Gastroesophageal sphincter (tissue), 4 donors: ENCODE measurements around the gene ZNF691. TPM values are rescaled to one million over a fixed set of nuclear protein-coding genes. Genes with fewer than 3 reads are reported as not detected.

Source experiments
- ATAC-seq: fragments of 150-250 bp; one replicate; pipeline ENCODE4 v1.9.1; 2016; ENCODE audit warnings: mild to moderate bottlenecking, moderate library complexity
- H3K27ac ChIP-seq, 4 donors: fragments of 200-600 bp; sonication (generic) in 3 of 4; 1 replicate in 3 of 4; 2 replicates in 1 of 4; pipeline ENCODE4 v1.5.1; 2016 to 2019
- H3K27me3 ChIP-seq: fragments of 200-600 bp; sonication (generic); one replicate; pipeline ENCODE4 v1.5.1; 2019
- H3K36me3 ChIP-seq, 2 donors: fragments of 200-600 bp; sonication (generic); one replicate each; pipeline ENCODE4 v1.5.1; 2019; ENCODE audit warnings: control low read depth in 1 of 2
- H3K4me1 ChIP-seq, 3 donors: fragments of 200-600 bp; sonication (generic); 1 replicate in 2 of 3; 2 replicates in 1 of 3; pipeline ENCODE4 v1.5.1; 2016 to 2019; ENCODE audit warnings: control low read depth in 2 of 3
- H3K4me3 ChIP-seq, 2 donors: fragments of 200-600 bp; sonication (generic); one replicate each; pipeline ENCODE4 v1.5.1; 2019; ENCODE audit warnings: mild to moderate bottlenecking in 1 of 2, moderate library complexity in 1 of 2
- H3K9me3 ChIP-seq, 3 donors: fragments of 200-600 bp; sonication (generic); one replicate each; pipeline ENCODE4 v1.5.1; 2017 to 2019; ENCODE audit warnings: control low read depth in 2 of 3
- CTCF ChIP-seq, 4 experiments: fragments of 200-600 bp in 2 of 4; fragments of 450-650 bp in 2 of 4; sonication (generic) in 1 of 4; IDR thresholded peaks; one replicate each; pipeline ENCODE4 v1.5.1; 2017 to 2019; ENCODE audit warnings: antibody characterized with exemption in 4 of 4, mild to moderate bottlenecking in 2 of 4, moderate library complexity in 2 of 4
- EP300 ChIP-seq: sonication (generic); formaldehyde crosslinking; IDR thresholded peaks from one replicate; pipeline ENCODE4 v1.6.1; 2017; ENCODE audit warnings: antibody characterized with exemption, mild to moderate bottlenecking
- POLR2A ChIP-seq, 2 donors: fragments of 450-650 bp; IDR thresholded peaks; one replicate each; pipeline ENCODE4 v1.6.1; 2017; ENCODE audit warnings: antibody characterized with exemption in 2 of 2, mild to moderate bottlenecking in 2 of 2, moderate library complexity in 1 of 2
- POLR2AphosphoS5 ChIP-seq: sonication (generic); formaldehyde crosslinking; IDR thresholded peaks from one replicate; pipeline ENCODE4 v1.6.1; 2017; ENCODE audit warnings: antibody characterized with exemption
- WGBS, 2 donors: methylation state at CpG; one replicate each; pipeline ENCODE4 v1.1.5; 2018; ENCODE audit warnings: low coverage in 1 of 2; 5-methylcytosine and 5-hydroxymethylcytosine counted together
- total RNA-seq, 4 donors: library from RNA; depleted of rRNA; stranded (reverse); fragments of >200 nt; gene quantifications; one replicate each; pipeline ENCODE4 v1.1.0, GENCODE V29; 2016

Gene ZNF691
- total RNA-seq, 4 donors from 2014 or later = 11.2 to 22.4 (median 13.8) TPM

- peaks cover 0 to 7% (median 0%) of the 10 kb centered on the region in 3 donors for H3K9me3 ChIP-seq
- 80 to 96% methylated on average over 2 of the region's 2 CpGs for WGBS, 2 donors
- ATAC-seq = no peak
- no peak overlapping the region for H3K27ac ChIP-seq
- no peak overlapping the region for H3K4me3 ChIP-seq
- no peak for TF ChIP-seq POLR2A (IDR thresholded peaks at IDR 0.05)
- TF ChIP-seq CTCF (IDR thresholded peaks at IDR 0.05) = no peak
- TF ChIP-seq POLR2AphosphoS5 = no peak
- no peak for TF ChIP-seq EP300
- no peaks in the 10 kb centered on the region for H3K27me3 ChIP-seq
- H3K36me3 ChIP-seq = peaks cover 0 to 37% of the 10 kb centered on the region in 2 donors
- peaks cover 0 to 34% (median 0%) of the 10 kb centered on the region in 3 donors for H3K4me1 ChIP-seq
Observed at GRCh38 chr1:42848823-42849537, 2.6 kb downstream of the ZNF691 start.

- H3K4me3 ChIP-seq = no peak overlapping the region
- TF ChIP-seq POLR2AphosphoS5 (no peak), POLR2A (IDR thresholded peaks at IDR 0.05) (no peak), CTCF (IDR thresholded peaks at IDR 0.05) (no peak), EP300 (no peak)
- peaks cover 0 to 34% (median 0%) of the 10 kb centered on the region in 3 donors for H3K4me1 ChIP-seq
- peaks cover 0 to 37% of the 10 kb centered on the region in 2 donors for H3K36me3 ChIP-seq
- no peaks in the 10 kb centered on the region for H3K27me3 ChIP-seq
- H3K27ac ChIP-seq = no peak overlapping the region
- peaks cover 0 to 7% (median 0%) of the 10 kb centered on the region in 3 donors for H3K9me3 ChIP-seq
- WGBS, 2 donors = 80 to 100% methylated on average over 1 to 3 of the region's 5 CpGs
- no peak for ATAC-seq
Observed at GRCh38 chr1:42849944-42850343, 3.5 kb downstream of the ZNF691 start.

DNA sequence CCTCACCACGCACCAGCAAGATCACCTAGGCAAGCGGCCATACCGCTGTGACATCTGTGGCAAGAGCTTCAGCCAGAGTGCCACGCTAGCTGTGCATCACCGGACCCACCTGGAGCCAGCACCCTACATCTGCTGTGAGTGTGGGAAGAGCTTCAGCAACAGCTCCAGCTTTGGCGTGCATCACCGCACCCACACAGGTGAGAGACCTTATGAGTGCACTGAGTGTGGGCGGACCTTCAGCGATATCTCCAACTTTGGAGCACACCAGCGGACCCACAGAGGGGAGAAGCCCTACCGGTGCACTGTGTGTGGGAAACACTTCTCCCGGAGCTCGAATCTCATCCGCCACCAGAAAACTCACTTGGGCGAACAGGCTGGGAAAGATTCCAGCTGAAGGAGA lies 5.0 kb downstream of the ZNF691 start:
- Histone ChIP-seq H3K36me3 (peaks cover 0 to 37% of the 10 kb centered on the region in 2 donors), H3K27me3 (no peaks in the 10 kb centered on the region), H3K4me1 (peaks cover 0 to 25% (median 0%) of the 10 kb centered on the region in 3 donors), H3K9me3 (peaks cover 0 to 7% (median 0%) of the 10 kb centered on the region in 3 donors), H3K27ac (no peak overlapping the region), H3K4me3 (no peak overlapping the region)
- TF ChIP-seq POLR2A (IDR thresholded peaks at IDR 0.05) = no peak
- TF ChIP-seq POLR2AphosphoS5 = no peak
- TF ChIP-seq CTCF (IDR thresholded peaks at IDR 0.05) = no peak
- TF ChIP-seq EP300 = no peak
- ATAC-seq = no peak
- 98 to 100% methylated on average over 2 to 8 of the region's 15 CpGs for WGBS, 2 donors

DNA sequence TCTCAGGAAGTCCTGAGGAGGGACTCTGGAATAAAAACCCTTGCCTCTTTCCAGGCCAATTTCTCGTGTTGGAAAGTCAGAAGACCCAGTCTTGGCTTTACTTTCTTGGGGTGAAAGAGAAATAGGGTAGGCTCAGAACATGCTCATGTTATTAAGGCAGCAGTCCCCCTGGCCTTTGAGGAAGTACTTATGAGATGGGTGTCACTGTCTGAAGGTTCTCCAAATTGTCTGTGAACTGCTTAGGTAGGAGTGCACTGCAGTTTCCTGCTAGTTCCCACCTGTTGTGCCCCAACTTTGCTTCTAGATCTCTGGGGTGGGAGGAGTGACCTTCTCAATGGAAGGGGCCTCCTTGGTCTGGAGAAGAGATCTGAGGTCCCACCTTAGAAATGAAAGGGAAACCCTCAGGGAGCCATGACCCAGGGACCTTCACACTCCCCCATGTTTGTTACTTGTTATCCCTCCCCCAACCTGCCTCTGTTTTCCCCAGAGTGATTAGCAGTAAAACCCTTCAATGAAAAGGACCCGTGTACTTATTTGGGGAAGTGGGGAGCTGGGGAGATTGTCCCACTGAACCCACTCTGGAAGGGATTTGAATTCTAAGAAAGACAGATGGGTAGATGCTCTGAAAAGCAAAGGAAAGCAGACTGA lies 5.7 kb downstream of the ZNF691 start:
- Histone ChIP-seq H3K4me3 (no peak overlapping the region), H3K27me3 (no peaks in the 10 kb centered on the region), H3K36me3 (peaks cover 0 to 37% of the 10 kb centered on the region in 2 donors), H3K9me3 (peaks cover 0 to 7% (median 0%) of the 10 kb centered on the region in 3 donors), H3K27ac (no peak overlapping the region), H3K4me1 (peaks cover 0 to 24% (median 0%) of the 10 kb centered on the region in 3 donors)
- ATAC-seq = no peak
- 93 to 100% methylated on average over 1 to 2 of the region's 2 CpGs for WGBS, 2 donors
- TF ChIP-seq EP300 = no peak
- TF ChIP-seq CTCF (IDR thresholded peaks at IDR 0.05) = no peak
- TF ChIP-seq POLR2A (IDR thresholded peaks at IDR 0.05) = no peak
- no peak for TF ChIP-seq POLR2AphosphoS5
